Left lobe of liver (tissue), 2 donors: Measurements from ENCODE around the gene MYL10. TPM values are rescaled to one million over a fixed set of nuclear protein-coding genes. Genes with fewer than 3 reads are reported as not detected.
"Not testable (repeated sequence)": the region's sequence is repeated elsewhere in the genome, so short reads cannot be mapped to it uniquely, and the experiment has no call there.

Experiments
- ATAC-seq: fragments of 200-7000 bp; cut with Tn5 transposase; one replicate; pipeline ENCODE4 v1.9.1; 2020; ENCODE audit warnings: mild to moderate bottlenecking, moderate library complexity
- DNase-seq: peaks from one replicate; pipeline ENCODE4 v3.0.0-alpha.2; 2020; ENCODE audit warnings: low spot score
- total RNA-seq: library from RNA; stranded (reverse); gene quantifications from one replicate; pipeline ENCODE4 v1.2.1, GENCODE V29; 2021
- donor health status: DM: no; HTN: no; CAD: no; lungs with moderate emphysema.
- donor health status: DM: no; HTN: yes; CAD: no.

MYL10 gene
- total RNA-seq, 1 donor from 2014 or later = not detected

DNA sequence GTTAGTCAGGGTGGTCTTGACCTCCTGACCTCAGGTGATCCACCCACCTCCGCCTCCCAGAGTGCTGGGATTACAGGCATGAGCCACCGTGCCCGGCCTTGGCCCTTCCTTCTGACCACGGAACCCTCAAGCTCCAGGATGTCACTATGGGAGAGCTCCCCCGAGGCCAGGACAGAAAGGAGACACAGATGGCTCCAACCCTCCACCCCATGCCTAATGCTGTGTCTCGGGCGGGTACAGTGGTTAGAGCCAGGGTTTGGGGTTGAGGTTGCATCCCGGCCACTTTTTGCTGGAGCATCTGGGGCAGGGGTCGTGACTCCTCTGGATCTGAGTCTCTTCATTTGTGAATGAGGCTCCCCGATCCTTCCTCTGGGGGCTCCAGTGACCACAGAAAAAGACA is 8.1 kb downstream of the MYL10 start:
- DNase-seq = no peak
- ATAC-seq = no peak

- no peak for DNase-seq
- no peak for ATAC-seq
These were observed 8.7 kb downstream of the MYL10 start for GRCh38 chr7:101620395-101620794.

DNA sequence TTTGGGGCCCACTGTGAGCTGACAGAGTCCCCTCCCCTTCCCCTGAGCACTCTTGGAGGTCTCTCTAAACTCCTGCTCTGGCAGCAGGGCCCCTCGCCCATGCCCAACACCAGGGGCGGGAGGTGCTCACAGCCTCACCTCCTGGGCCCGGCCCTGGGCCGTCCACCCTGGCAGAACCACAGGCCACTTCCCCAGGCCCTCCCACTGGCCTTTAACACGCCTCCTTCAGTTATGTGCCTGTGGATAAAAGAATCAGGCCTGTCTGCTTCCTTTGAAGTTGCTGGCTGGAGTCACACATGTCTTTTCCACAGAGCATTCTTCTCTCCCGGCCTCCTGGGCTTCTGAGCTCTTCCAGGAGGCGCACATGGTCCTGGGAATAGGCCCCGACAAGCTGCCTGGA is 10.2 kb downstream of the MYL10 start:
- ATAC-seq (no peak), DNase-seq (no peak)

DNA sequence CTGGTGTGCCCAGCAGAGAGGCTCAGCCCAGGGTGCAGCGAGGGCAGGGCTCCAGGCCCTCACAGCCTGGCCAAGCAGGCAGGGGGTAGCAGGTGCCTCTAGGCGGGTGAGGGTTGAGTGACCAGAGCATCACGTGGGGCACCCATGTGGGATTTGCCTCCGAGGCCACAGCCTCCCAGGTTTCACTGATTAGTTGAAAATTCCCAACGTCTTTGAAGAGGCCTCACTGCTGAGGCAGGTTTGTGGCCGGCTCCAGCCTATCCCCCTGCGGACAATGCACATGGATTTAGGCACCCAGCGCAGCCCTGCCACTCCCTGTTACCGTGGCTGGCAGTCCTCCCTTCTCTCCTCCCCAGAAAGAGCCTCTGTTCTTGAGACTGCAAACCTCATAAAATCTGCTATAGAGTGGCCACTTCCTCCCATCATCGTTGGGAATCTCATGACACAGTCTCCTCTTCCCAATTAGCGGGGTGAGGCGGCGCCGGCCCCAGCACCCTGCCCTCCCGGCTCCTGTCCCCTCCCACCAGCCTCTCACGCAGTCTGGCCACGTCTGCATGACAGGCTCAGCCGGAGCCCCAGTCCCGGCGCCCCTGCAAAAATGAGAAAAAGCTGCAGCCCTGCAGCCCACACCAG is 10.8 kb downstream of the MYL10 start:
- DNase-seq = no peak
- ATAC-seq = peak; percentile 13

GRCh38 chr7:101617451-101618206 is 11.5 kb downstream of the MYL10 start:
- peak; percentile 14 for ATAC-seq
- DNase-seq = no peak

- no peak for ATAC-seq
- DNase-seq = no peak
These were observed 13.7 kb downstream of the MYL10 start for GRCh38 chr7:101615446-101615845.

GRCh38 chr7:101614939-101615302 is 14.2 kb downstream of the MYL10 start:
- DNase-seq (no peak), ATAC-seq (peak; percentile 26)

DNA sequence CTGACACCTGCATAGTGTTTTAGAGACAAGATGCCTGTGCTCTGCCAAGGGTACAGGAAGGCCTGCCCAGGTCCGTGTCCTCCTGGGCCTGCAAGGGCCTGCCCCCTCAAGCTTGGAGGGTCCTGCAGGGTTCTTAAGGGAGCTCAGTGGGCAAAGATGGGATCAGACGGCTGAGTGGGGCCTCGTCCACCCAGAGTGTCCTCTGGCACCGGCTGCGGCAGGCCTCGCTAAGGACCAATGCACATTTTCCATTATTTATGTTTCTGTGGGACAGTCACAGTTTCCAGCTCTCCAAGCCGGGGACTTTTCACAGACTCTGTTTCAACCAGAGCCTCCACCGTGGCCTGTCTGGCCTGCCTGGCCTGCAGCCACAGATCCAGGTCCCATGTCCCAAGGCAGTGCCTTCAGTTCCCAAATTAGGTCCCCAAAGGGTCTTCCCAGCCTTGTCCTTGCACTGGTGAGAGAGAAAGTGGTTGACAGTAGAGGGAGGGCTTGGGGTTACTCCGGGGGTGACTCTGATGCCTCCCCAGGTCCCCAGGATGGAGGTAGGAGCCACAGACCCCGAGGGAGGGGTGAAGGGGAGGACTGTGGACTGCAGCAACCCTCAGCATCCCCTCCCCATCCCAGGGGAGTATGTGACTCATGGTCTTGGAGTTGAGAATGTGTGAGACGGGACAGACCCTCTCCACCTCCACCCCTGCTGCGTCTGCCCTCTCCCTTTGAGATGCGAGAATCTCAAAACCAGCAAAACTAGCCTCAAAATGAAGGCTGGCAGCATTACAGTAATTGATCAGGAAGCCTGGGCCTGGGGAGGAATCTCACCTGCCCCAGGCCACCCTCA is 14.8 kb downstream of the MYL10 start:
- DNase-seq (no peak), ATAC-seq (no peak)

DNA sequence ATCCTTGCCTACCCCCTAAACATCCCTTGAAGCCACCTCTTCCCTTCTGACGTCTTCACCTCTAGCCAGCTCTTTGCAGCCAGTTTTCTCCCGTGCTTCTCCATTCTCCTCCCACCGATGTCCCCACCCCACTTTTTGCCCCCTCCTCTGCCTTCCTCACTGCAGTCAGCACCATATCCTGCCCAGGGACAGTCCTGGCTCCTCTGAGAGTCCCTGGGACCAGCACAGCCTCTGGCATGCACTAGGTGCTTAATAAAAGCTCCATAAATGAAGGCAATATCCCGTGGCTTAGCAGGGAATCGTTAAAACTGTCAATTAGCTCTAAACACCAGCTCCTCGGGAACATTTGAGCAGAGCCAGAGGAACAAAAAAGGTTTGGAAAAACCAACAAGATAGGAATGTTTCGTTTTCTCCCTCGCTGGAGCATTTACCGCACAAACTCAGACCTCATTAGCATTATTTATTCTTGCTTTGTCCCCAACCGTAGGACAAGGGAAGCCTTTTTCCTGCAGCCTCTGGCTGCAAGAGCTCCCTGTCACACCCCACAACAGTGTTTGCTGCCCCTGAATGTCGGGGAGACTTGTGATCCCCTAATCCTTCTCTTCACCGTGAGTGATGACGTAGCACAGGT is 16.1 kb downstream of the MYL10 start:
- ATAC-seq (no peak), DNase-seq (no peak)

GRCh38 chr7:101608772-101609713 is 20.1 kb downstream of the MYL10 start:
- DNase-seq (no peak), ATAC-seq (peak; percentile 25)

GRCh38 chr7:101606498-101606923 is 22.6 kb downstream of the MYL10 start:
- ATAC-seq (no peak), DNase-seq (no peak)

GRCh38 chr7:101605611-101606497 is 23.2 kb downstream of the MYL10 start:
- DNase-seq (no peak), ATAC-seq (no peak)

GRCh38 chr7:101604934-101605332 is 24.2 kb downstream of the MYL10 start:
- not testable (repeated sequence) for DNase-seq, ATAC-seq

- no peak for ATAC-seq
- DNase-seq = no peak
These were observed 24.7 kb downstream of the MYL10 start for GRCh38 chr7:101604331-101604933.

- ATAC-seq = peak; percentile 97
These were observed 26.4 kb downstream of the MYL10 start for GRCh38 chr7:101602484-101603241.

DNA sequence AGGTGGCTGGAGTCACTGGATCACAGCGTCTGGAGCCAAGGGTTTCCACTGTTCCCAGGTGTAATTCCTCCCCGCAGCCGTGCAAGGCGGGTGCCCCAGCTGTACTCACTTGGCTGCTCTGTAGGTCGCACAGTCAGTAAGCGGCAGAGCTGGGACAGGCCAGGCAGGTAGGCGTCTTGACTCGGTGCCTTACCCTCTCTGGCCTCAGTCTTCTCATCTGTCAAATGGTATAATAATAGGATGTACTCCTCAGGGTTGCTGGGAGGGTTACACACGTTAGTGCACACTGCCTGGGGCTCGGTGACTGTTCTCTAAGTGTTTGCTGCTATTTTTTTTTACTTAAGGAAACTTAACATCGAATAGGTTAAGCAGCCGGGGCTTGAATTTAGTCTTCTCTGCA is 27.0 kb downstream of the MYL10 start:
- ATAC-seq (no peak), DNase-seq (no peak)

More at GRCh38 chr7:101602484-101603241, 26.4 kb downstream of the MYL10 start:
- peak; percentile 74 for DNase-seq

DNA sequence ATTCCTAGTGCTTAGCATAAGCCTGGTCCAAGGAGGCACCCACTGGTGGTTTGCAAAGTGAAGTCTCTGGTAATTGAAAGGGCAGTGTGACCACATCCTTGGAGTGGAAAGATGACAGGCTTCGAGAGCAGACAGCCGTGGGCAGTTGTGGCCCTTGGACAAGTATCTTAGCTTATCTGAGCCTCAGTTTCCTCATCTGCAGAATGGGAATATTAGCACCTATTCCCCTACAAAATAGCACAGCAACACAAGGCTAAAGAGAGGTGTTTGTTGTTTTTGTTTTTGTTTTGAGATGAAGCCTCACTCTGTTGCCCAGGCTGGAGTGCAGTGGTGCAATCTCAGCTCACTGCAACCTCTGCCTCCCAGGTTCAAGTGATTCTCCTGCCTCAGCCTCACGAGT is 29.3 kb downstream of the MYL10 start:
- DNase-seq (no peak), ATAC-seq (no peak)
